ENCODE measurements around the gene DLX4. TPM values are rescaled to one million over a fixed set of nuclear protein-coding genes. Genes with fewer than 3 reads are reported as not detected.

Gene DLX4
- 1 to 10 TPM in 1 of 3 donors, under 1 TPM in 2; 0.73 to 1.1 (median 0.99) TPM for total RNA-seq

GRCh38 chr17:49969134-49969759 is at the start of gene DLX4:
Gene DLX4 (plus strand): TSS chr17:49969190. CDS start chr17:49969469, 279 bp downstream.
- Mint-ChIP-seq H3K27me3 (ENCODE audit: low read depth) (peaks cover 81% of the 10 kb centered on the region), H3K9me3 (peaks cover 4% of the 10 kb centered on the region), H3K36me3 (ENCODE audit: insufficient read depth) (no peaks in the 10 kb centered on the region), H3K4me1 (ENCODE audit: low read depth) (peaks cover 49% of the 10 kb centered on the region), H3K4me3 (peak within 1 kb of the TSS; percentile 87)
- DNase-seq = no peak
- peak in 1 of 2 donors; percentile 9 for ATAC-seq

GRCh38 chr17:49920030-49920769 is 48.8 kb upstream of the DLX4 start:
- Mint-ChIP-seq H3K9me3 (no peaks in the 10 kb centered on the region), H3K4me1 (ENCODE audit: low read depth) (no peaks in the 10 kb centered on the region), H3K4me3 (no peak overlapping the region), H3K27me3 (ENCODE audit: low read depth) (peaks cover 20% of the 10 kb centered on the region), H3K36me3 (ENCODE audit: insufficient read depth) (no peaks in the 10 kb centered on the region)
- ATAC-seq (no peak), DNase-seq (no peak)

GRCh38 chr17:49922095-49922494 is 46.9 kb upstream of the DLX4 start:
- ATAC-seq = no peak
- Mint-ChIP-seq H3K4me3 (no peak overlapping the region), H3K4me1 (ENCODE audit: low read depth) (no peaks in the 10 kb centered on the region), H3K36me3 (ENCODE audit: insufficient read depth) (no peaks in the 10 kb centered on the region), H3K27me3 (ENCODE audit: low read depth) (peaks cover 23% of the 10 kb centered on the region), H3K9me3 (no peaks in the 10 kb centered on the region)
- no peak for DNase-seq

- ATAC-seq (no peak), DNase-seq (no peak)
- H3K4me3 Mint-ChIP-seq = no peak overlapping the region
- peaks cover 29% of the 10 kb centered on the region for H3K27me3 Mint-ChIP-seq (ENCODE audit: low read depth)
- no peaks in the 10 kb centered on the region for H3K36me3 Mint-ChIP-seq (ENCODE audit: insufficient read depth)
- no peaks in the 10 kb centered on the region for H3K9me3 Mint-ChIP-seq
- H3K4me1 Mint-ChIP-seq (ENCODE audit: low read depth) = no peaks in the 10 kb centered on the region
Measured at GRCh38 chr17:49924116-49924515, 44.9 kb upstream of the DLX4 start.

- DNase-seq (no peak), ATAC-seq (no peak)
- Mint-ChIP-seq H3K27me3 (ENCODE audit: low read depth) (peaks cover 29% of the 10 kb centered on the region), H3K4me3 (no peak overlapping the region), H3K9me3 (no peaks in the 10 kb centered on the region), H3K4me1 (ENCODE audit: low read depth) (no peaks in the 10 kb centered on the region), H3K36me3 (ENCODE audit: insufficient read depth) (no peaks in the 10 kb centered on the region)
Measured at GRCh38 chr17:49924589-49924988, 44.4 kb upstream of the DLX4 start.

- ATAC-seq (no peak), DNase-seq (no peak)
- Mint-ChIP-seq H3K27me3 (ENCODE audit: low read depth) (peaks cover 36% of the 10 kb centered on the region), H3K4me3 (no peak overlapping the region), H3K4me1 (ENCODE audit: low read depth) (no peaks in the 10 kb centered on the region), H3K36me3 (ENCODE audit: insufficient read depth) (no peaks in the 10 kb centered on the region), H3K9me3 (no peaks in the 10 kb centered on the region)
Measured at GRCh38 chr17:49925921-49926320, 43.1 kb upstream of the DLX4 start.

GRCh38 chr17:49926886-49927285 is 42.1 kb upstream of the DLX4 start:
- DNase-seq (no peak), ATAC-seq (no peak)
- no peak overlapping the region for H3K4me3 Mint-ChIP-seq
- H3K27me3 Mint-ChIP-seq (ENCODE audit: low read depth) = peaks cover 42% of the 10 kb centered on the region
- H3K9me3 Mint-ChIP-seq = no peaks in the 10 kb centered on the region
- no peaks in the 10 kb centered on the region for H3K36me3 Mint-ChIP-seq (ENCODE audit: insufficient read depth)
- no peaks in the 10 kb centered on the region for H3K4me1 Mint-ChIP-seq (ENCODE audit: low read depth)

- H3K27me3 Mint-ChIP-seq (ENCODE audit: low read depth) = peaks cover 39% of the 10 kb centered on the region
- no peaks in the 10 kb centered on the region for H3K9me3 Mint-ChIP-seq
- no peak overlapping the region for H3K4me3 Mint-ChIP-seq
- peak in 1 of 2 donors; percentile 10 for ATAC-seq
- no peaks in the 10 kb centered on the region for H3K4me1 Mint-ChIP-seq (ENCODE audit: low read depth)
- no peak for DNase-seq
- no peaks in the 10 kb centered on the region for H3K36me3 Mint-ChIP-seq (ENCODE audit: insufficient read depth)
Measured at GRCh38 chr17:49928126-49928800, 40.7 kb upstream of the DLX4 start.

- DNase-seq = no peak
- ATAC-seq = no peak
- Mint-ChIP-seq H3K27me3 (ENCODE audit: low read depth) (peaks cover 39% of the 10 kb centered on the region), H3K36me3 (ENCODE audit: insufficient read depth) (no peaks in the 10 kb centered on the region), H3K4me3 (no peak overlapping the region), H3K4me1 (ENCODE audit: low read depth) (no peaks in the 10 kb centered on the region), H3K9me3 (no peaks in the 10 kb centered on the region)
Measured at GRCh38 chr17:49928837-49929475, 40.0 kb upstream of the DLX4 start.

GRCh38 chr17:49930880-49931279 is 38.1 kb upstream of the DLX4 start:
- Mint-ChIP-seq H3K4me3 (no peak overlapping the region), H3K27me3 (ENCODE audit: low read depth) (peaks cover 45% of the 10 kb centered on the region), H3K4me1 (ENCODE audit: low read depth) (no peaks in the 10 kb centered on the region), H3K9me3 (no peaks in the 10 kb centered on the region), H3K36me3 (ENCODE audit: insufficient read depth) (no peaks in the 10 kb centered on the region)
- ATAC-seq = no peak
- no peak for DNase-seq

- no peaks in the 10 kb centered on the region for H3K36me3 Mint-ChIP-seq (ENCODE audit: insufficient read depth)
- no peak for DNase-seq
- H3K4me1 Mint-ChIP-seq (ENCODE audit: low read depth) = no peaks in the 10 kb centered on the region
- ATAC-seq = no peak
- H3K4me3 Mint-ChIP-seq = no peak overlapping the region
- peaks cover 47% of the 10 kb centered on the region for H3K27me3 Mint-ChIP-seq (ENCODE audit: low read depth)
- H3K9me3 Mint-ChIP-seq = no peaks in the 10 kb centered on the region
Measured at GRCh38 chr17:49931416-49932137, 37.4 kb upstream of the DLX4 start.

GRCh38 chr17:49932138-49932723 is 36.8 kb upstream of the DLX4 start:
- DNase-seq = no peak
- Mint-ChIP-seq H3K36me3 (ENCODE audit: insufficient read depth) (no peaks in the 10 kb centered on the region), H3K4me3 (no peak overlapping the region), H3K4me1 (ENCODE audit: low read depth) (no peaks in the 10 kb centered on the region), H3K9me3 (no peaks in the 10 kb centered on the region), H3K27me3 (ENCODE audit: low read depth) (peaks cover 44% of the 10 kb centered on the region)
- ATAC-seq = no peak

- Mint-ChIP-seq H3K4me3 (no peak overlapping the region), H3K27me3 (ENCODE audit: low read depth) (peaks cover 44% of the 10 kb centered on the region), H3K9me3 (no peaks in the 10 kb centered on the region), H3K36me3 (ENCODE audit: insufficient read depth) (no peaks in the 10 kb centered on the region), H3K4me1 (ENCODE audit: low read depth) (no peaks in the 10 kb centered on the region)
- DNase-seq = no peak
- no peak for ATAC-seq
Measured at GRCh38 chr17:49932901-49933300, 36.1 kb upstream of the DLX4 start.
